Hepatocyte (in vitro differentiated cells): ENCODE data around the gene HHLA2.
"Not testable (repeated sequence)": the region's sequence is repeated elsewhere in the genome, so short reads cannot be mapped to it uniquely, and the experiment has no call there.

Experiments
- CTCF ChIP-seq: fragments of 200-600 bp; sonication (generic); IDR thresholded peaks from 2 replicates; pipeline ENCODE4 v1.5.1; 2016; ENCODE audit warnings: antibody characterized with exemption, mild to moderate bottlenecking; ENCODE audit not compliant: poor library complexity
- EZH2 ChIP-seq: fragments of 200-600 bp; sonication (generic); IDR thresholded peaks from 2 replicates; pipeline ENCODE4 v1.6.1; 2016; ENCODE audit warnings: antibody characterized with exemption, mild to moderate bottlenecking, borderline replicate concordance

GRCh38 chr3:108264534-108265298, 31.6 kb upstream of the HHLA2 start:
- TF ChIP-seq CTCF, EZH2: not testable (repeated sequence)
